Activated CD4-positive, alpha-beta memory T cell treated with anti-CD3 and anti-CD28 coated beads, Interleukin-2, amount 10 ng/mL, durations not matched to agents 7 days and 5 days (primary cell): ENCODE results near the gene ANKRD17. TPM values are rescaled to one million over a fixed set of nuclear protein-coding genes. Genes with fewer than 3 reads are reported as not detected.
"Not testable (repeated sequence)": the region's sequence is repeated elsewhere in the genome, so short reads cannot be mapped to it uniquely, and the experiment has no call there.

ENCODE experiments used
- CTCF ChIA-PET: fragments of 350-600 bp; sonication (Branson Sonifier 250); formaldehyde crosslinking; loops from one replicate; lab custom pipeline; 2021; ENCODE audit warnings: antibody characterized with exemption, inconsistent platforms; lab: Charles Lee
- POLR2A ChIA-PET: fragments of 350-600 bp; sonication (Branson Sonifier 250); formaldehyde crosslinking; loops from one replicate; lab custom pipeline; 2021; ENCODE audit warnings: antibody characterized with exemption; lab: Charles Lee
- DNase-seq: peaks from one replicate; pipeline ENCODE4 v3.0.0-alpha.2; 2020
- H3K27ac Mint-ChIP-seq: one replicate; pipeline ENCODE4 v1.8.0; 2021; ENCODE audit warnings: mild to moderate bottlenecking, mixed read lengths
- H3K27me3 Mint-ChIP-seq: one replicate; pipeline ENCODE4 v1.8.0; 2021; ENCODE audit warnings: mixed read lengths
- H3K36me3 Mint-ChIP-seq: one replicate; pipeline ENCODE4 v1.8.0; 2021; ENCODE audit warnings: low read depth, mixed read lengths
- H3K4me1 Mint-ChIP-seq: one replicate; pipeline ENCODE4 v1.8.0; 2021; ENCODE audit warnings: mixed read lengths
- H3K4me3 Mint-ChIP-seq: one replicate; pipeline ENCODE4 v1.8.0; 2021; ENCODE audit warnings: mild to moderate bottlenecking, mixed read lengths
- H3K9me3 Mint-ChIP-seq: one replicate; pipeline ENCODE4 v1.8.0; 2021; ENCODE audit warnings: mixed read lengths
- total RNA-seq, 2 experiments: library from RNA; stranded (reverse); gene quantifications; one replicate each; pipeline ENCODE4 v1.2.3, GENCODE V29; 2021

The ANKRD17 gene
- 10 to 100 TPM; 45.8 to 46.6 TPM for total RNA-seq

GRCh38 chr4:73258686-73259570 is at the start of gene ANKRD17:
Gene ANKRD17, minus strand, starts transcription at chr4:73258798. Its CDS starts 130 bp downstream, at chr4:73258668.
- peak; percentile 93 for DNase-seq
- peaks cover 40% of the 10 kb centered on the region for H3K4me1 Mint-ChIP-seq

GRCh38 chr4:73308286-73308685 is 49.7 kb upstream of the ANKRD17 start:
- no peak for DNase-seq
- H3K9me3 Mint-ChIP-seq = no peaks in the 10 kb centered on the region
- ChIA-PET POLR2A (no interaction called here), CTCF (interaction anchor here (1.4 kb wide), 1 partner anchor 10 kb away, joined by 4 read pairs; no protein-coding TSS in a partner anchor)
- no peak overlapping the region for H3K27ac Mint-ChIP-seq
- no peaks in the 10 kb centered on the region for H3K27me3 Mint-ChIP-seq
- no peaks in the 10 kb centered on the region for H3K36me3 Mint-ChIP-seq
- H3K4me1 Mint-ChIP-seq = no peaks in the 10 kb centered on the region
- H3K4me3 Mint-ChIP-seq = no peak overlapping the region

More at GRCh38 chr4:73258686-73259570, at the start of gene ANKRD17:
- peak within 1 kb of the TSS; percentile 100 for H3K4me3 Mint-ChIP-seq
- H3K36me3 Mint-ChIP-seq = peaks cover 26% of the 10 kb centered on the region
- ChIA-PET CTCF (interaction anchor here (0.6 to 3.0 kb wide), 7 partner anchors 17 to 192 kb away, joined by 3 to 26 read pairs (median 3); no protein-coding TSS in a partner anchor), POLR2A (interaction anchor here (0.7 to 4.4 kb wide), 19 partner anchors 8 to 220 kb away, joined by 3 to 108 read pairs (median 4); partner anchors contain the start of gene COX18)
- H3K27me3 Mint-ChIP-seq = no peaks in the 10 kb centered on the region
- H3K27ac Mint-ChIP-seq = peak within 1 kb of the TSS; percentile 100
- no peaks in the 10 kb centered on the region for H3K9me3 Mint-ChIP-seq

GRCh38 chr4:73303711-73304110 is 45.1 kb upstream of the ANKRD17 start:
- no peak overlapping the region for H3K27ac Mint-ChIP-seq
- ChIA-PET CTCF (no interaction called here), POLR2A (no interaction called here)
- no peak for DNase-seq
- H3K27me3 Mint-ChIP-seq = no peaks in the 10 kb centered on the region
- no peaks in the 10 kb centered on the region for H3K9me3 Mint-ChIP-seq
- no peaks in the 10 kb centered on the region for H3K36me3 Mint-ChIP-seq
- H3K4me1 Mint-ChIP-seq = no peaks in the 10 kb centered on the region
- H3K4me3 Mint-ChIP-seq = no peak overlapping the region

GRCh38 chr4:73299548-73300280 is 41.1 kb upstream of the ANKRD17 start:
- no peak for DNase-seq
- Mint-ChIP-seq H3K27me3 (no peaks in the 10 kb centered on the region), H3K9me3 (peaks cover 12% of the 10 kb centered on the region), H3K27ac (no peak overlapping the region), H3K36me3 (no peaks in the 10 kb centered on the region), H3K4me1 (no peaks in the 10 kb centered on the region), H3K4me3 (no peak overlapping the region)
- ChIA-PET POLR2A (no interaction called here), CTCF (no interaction called here)

GRCh38 chr4:73292661-73293060 is 34.1 kb upstream of the ANKRD17 start:
- H3K27me3 Mint-ChIP-seq, POLR2A ChIA-PET, H3K27ac Mint-ChIP-seq, H3K36me3 Mint-ChIP-seq, H3K4me3 Mint-ChIP-seq, H3K4me1 Mint-ChIP-seq: not testable (repeated sequence)
- peaks cover 13% of the 10 kb centered on the region for H3K9me3 Mint-ChIP-seq
- peak; percentile 18 for DNase-seq
- CTCF ChIA-PET = interaction anchor here (0.9 kb wide), 1 partner anchor 33 kb away, joined by 3 read pairs; no protein-coding TSS in a partner anchor

GRCh38 chr4:73281982-73282381 is 23.4 kb upstream of the ANKRD17 start:
- ChIA-PET CTCF (no interaction called here), POLR2A (no interaction called here)
- peaks cover 7% of the 10 kb centered on the region for H3K4me1 Mint-ChIP-seq
- no peak overlapping the region for H3K27ac Mint-ChIP-seq
- H3K27me3 Mint-ChIP-seq = no peaks in the 10 kb centered on the region
- DNase-seq = no peak
- no peak overlapping the region for H3K4me3 Mint-ChIP-seq
- H3K36me3 Mint-ChIP-seq = peaks cover 3% of the 10 kb centered on the region
- peaks cover 6% of the 10 kb centered on the region for H3K9me3 Mint-ChIP-seq

- H3K36me3 Mint-ChIP-seq = peaks cover 3% of the 10 kb centered on the region
- H3K4me1 Mint-ChIP-seq = peaks cover 7% of the 10 kb centered on the region
- H3K27ac Mint-ChIP-seq = no peak overlapping the region
- H3K4me3 Mint-ChIP-seq = no peak overlapping the region
- DNase-seq = no peak
- H3K9me3 Mint-ChIP-seq = peaks cover 7% of the 10 kb centered on the region
- CTCF ChIA-PET = no interaction called here
- no peaks in the 10 kb centered on the region for H3K27me3 Mint-ChIP-seq
- POLR2A ChIA-PET = no interaction called here
Observed at GRCh38 chr4:73281396-73281795, 22.8 kb upstream of the ANKRD17 start.

- ChIA-PET POLR2A (no interaction called here), CTCF (no interaction called here)
- Mint-ChIP-seq H3K9me3 (peaks cover 10% of the 10 kb centered on the region), H3K4me1 (peaks cover 9% of the 10 kb centered on the region), H3K27me3 (no peaks in the 10 kb centered on the region), H3K27ac (no peak overlapping the region), H3K36me3 (peaks cover 3% of the 10 kb centered on the region), H3K4me3 (no peak overlapping the region)
- no peak for DNase-seq
Observed at GRCh38 chr4:73277201-73277600, 18.6 kb upstream of the ANKRD17 start.

GRCh38 chr4:73275318-73275654 is 16.7 kb upstream of the ANKRD17 start:
- POLR2A ChIA-PET = no interaction called here
- CTCF ChIA-PET = no interaction called here
- Mint-ChIP-seq H3K27ac (no peak overlapping the region), H3K4me3 (no peak overlapping the region), H3K36me3 (peaks cover 3% of the 10 kb centered on the region), H3K4me1 (peaks cover 4% of the 10 kb centered on the region), H3K27me3 (no peaks in the 10 kb centered on the region), H3K9me3 (peaks cover 6% of the 10 kb centered on the region)
- DNase-seq = no peak

GRCh38 chr4:73272816-73273215 is 14.2 kb upstream of the ANKRD17 start:
- Mint-ChIP-seq H3K27ac (no peak overlapping the region), H3K27me3 (no peaks in the 10 kb centered on the region)
- CTCF ChIA-PET = no interaction called here

GRCh38 chr4:73267050-73267449 is 8.5 kb upstream of the ANKRD17 start:
- Mint-ChIP-seq H3K9me3 (no peaks in the 10 kb centered on the region), H3K27ac (no peak overlapping the region), H3K27me3 (no peaks in the 10 kb centered on the region), H3K4me1 (peaks cover 3% of the 10 kb centered on the region), H3K36me3 (no peaks in the 10 kb centered on the region), H3K4me3 (no peak overlapping the region)
- no peak for DNase-seq
- ChIA-PET CTCF (no interaction called here), POLR2A (no interaction called here)

More at GRCh38 chr4:73272816-73273215, 14.2 kb upstream of the ANKRD17 start:
- no peaks in the 10 kb centered on the region for H3K36me3 Mint-ChIP-seq
- DNase-seq = no peak
- H3K9me3 Mint-ChIP-seq = peaks cover 5% of the 10 kb centered on the region
- POLR2A ChIA-PET = no interaction called here
- H3K4me3 Mint-ChIP-seq = no peak overlapping the region
- peaks cover 2% of the 10 kb centered on the region for H3K4me1 Mint-ChIP-seq

- H3K4me1 Mint-ChIP-seq = peaks cover 33% of the 10 kb centered on the region
- H3K4me3 Mint-ChIP-seq = peak overlapping the region; percentile 100
- no peak for DNase-seq
- CTCF ChIA-PET = interaction anchor here (0.6 to 1.2 kb wide), 3 partner anchors 17 to 192 kb away, joined by 3 read pairs; no protein-coding TSS in a partner anchor
- peak overlapping the region; percentile 100 for H3K27ac Mint-ChIP-seq
- H3K36me3 Mint-ChIP-seq = peaks cover 21% of the 10 kb centered on the region
- no peaks in the 10 kb centered on the region for H3K9me3 Mint-ChIP-seq
- POLR2A ChIA-PET = interaction anchor here (0.7 to 4.4 kb wide), 12 partner anchors 8 to 197 kb away, joined by 3 to 108 read pairs (median 4); partner anchors contain the start of gene COX18
- H3K27me3 Mint-ChIP-seq = no peaks in the 10 kb centered on the region
Observed at GRCh38 chr4:73259571-73260090, 1.0 kb upstream of the ANKRD17 start.

- no peaks in the 10 kb centered on the region for H3K27me3 Mint-ChIP-seq
- no peaks in the 10 kb centered on the region for H3K9me3 Mint-ChIP-seq
- peaks cover 43% of the 10 kb centered on the region for H3K4me1 Mint-ChIP-seq
- ChIA-PET CTCF (interaction anchor here (0.9 to 3.0 kb wide), 4 partner anchors 35 to 192 kb away, joined by 3 to 26 read pairs (median 12); no protein-coding TSS in a partner anchor), POLR2A (interaction anchor here (0.8 to 4.4 kb wide), 15 partner anchors 8 to 220 kb away, joined by 3 to 108 read pairs (median 4); partner anchors contain the start of gene COX18)
- peaks cover 29% of the 10 kb centered on the region for H3K36me3 Mint-ChIP-seq
- H3K27ac Mint-ChIP-seq = peak overlapping the region; percentile 100
- DNase-seq = no peak
- H3K4me3 Mint-ChIP-seq = peak overlapping the region; percentile 100
Observed at GRCh38 chr4:73258436-73258685, 237 bp downstream of the ANKRD17 start.
